ENCODE results near the gene SHMT1.
"Not testable (repeated sequence)": the region's sequence is repeated elsewhere in the genome, so short reads cannot be mapped to it uniquely, and the experiment has no call there.

SHMT1 gene

GRCh38 chr17:18377437-18378204, 14.3 kb upstream of the SHMT1 start, which contains the start of gene EVPLL:
TSS of gene EVPLL (plus strand) at chr17:18377778. CDS start at chr17:18380938, 3,160 bp downstream.
- DNase-seq, result no peak

GRCh38 chr17:18374216-18374615, 10.9 kb upstream of the SHMT1 start:
- DNase-seq, result no peak

- DNase-seq, result peak; percentile 18 to 32
These were observed 9.8 kb upstream of the SHMT1 start for GRCh38 chr17:18373181-18373580.

- DNase-seq, result no peak
These were observed 8.1 kb upstream of the SHMT1 start for GRCh38 chr17:18371455-18371854.

- DNase-seq, result no peak
These were observed 7.4 kb upstream of the SHMT1 start for GRCh38 chr17:18370761-18371160.

GRCh38 chr17:18368946-18369345, 5.6 kb upstream of the SHMT1 start:
- no peak for DNase-seq

GRCh38 chr17:18364166-18364565, 816 bp upstream of the SHMT1 start:
- DNase-seq, result no peak

- peak in 1 of 2 experiments; percentile 27 for DNase-seq
These were observed 651 bp downstream of the SHMT1 start for GRCh38 chr17:18362698-18363100.

GRCh38 chr17:18361837-18362697, 1.3 kb downstream of the SHMT1 start:
- no peak for DNase-seq

- DNase-seq, result no peak
These were observed 2.8 kb downstream of the SHMT1 start for GRCh38 chr17:18360518-18360917.

- no peak for DNase-seq
These were observed 6.7 kb downstream of the SHMT1 start for GRCh38 chr17:18356624-18357023.

GRCh38 chr17:18353541-18353940, 9.8 kb downstream of the SHMT1 start:
- DNase-seq, result no peak

- DNase-seq, result no peak
These were observed 19.3 kb downstream of the SHMT1 start for GRCh38 chr17:18344021-18344420.

- DNase-seq, result no peak
These were observed 23.4 kb downstream of the SHMT1 start for GRCh38 chr17:18339933-18340332.

GRCh38 chr17:18338158-18338557, 25.2 kb downstream of the SHMT1 start:
- DNase-seq, result not testable (repeated sequence)

- no peak for DNase-seq
These were observed 30.4 kb downstream of the SHMT1 start for GRCh38 chr17:18332909-18333489.

GRCh38 chr17:18331879-18332278, 31.5 kb downstream of the SHMT1 start:
- DNase-seq, result no peak

- DNase-seq, result no peak
These were observed 34.6 kb downstream of the SHMT1 start for GRCh38 chr17:18328643-18329204.

- DNase-seq, result no peak
These were observed 35.8 kb downstream of the SHMT1 start for GRCh38 chr17:18327556-18327955.

GRCh38 chr17:18327093-18327492, 36.3 kb downstream of the SHMT1 start:
- DNase-seq, result no peak

- DNase-seq, result no peak
These were observed 36.8 kb downstream of the SHMT1 start for GRCh38 chr17:18326572-18326971.

GRCh38 chr17:18326039-18326438, 37.3 kb downstream of the SHMT1 start:
- no peak for DNase-seq

Data from activated CD4-positive, alpha-beta T cell treated with anti-CD3 and anti-CD28 coated beads, Interleukin-2, amount 50 U/mL, for 48 hours (primary cell).